ENCODE measurements around the gene QRSL1. TPM values are rescaled to one million over a fixed set of nuclear protein-coding genes. Genes with fewer than 3 reads are reported as not detected.

QRSL1 gene
- total and polyA plus RNA-seq, 9 of the 15 experiments (the other 6 are each of a cell fraction or from before 2014, with no cell fraction given): 14.6 to 31.5 (median 23.0) TPM

DNA sequence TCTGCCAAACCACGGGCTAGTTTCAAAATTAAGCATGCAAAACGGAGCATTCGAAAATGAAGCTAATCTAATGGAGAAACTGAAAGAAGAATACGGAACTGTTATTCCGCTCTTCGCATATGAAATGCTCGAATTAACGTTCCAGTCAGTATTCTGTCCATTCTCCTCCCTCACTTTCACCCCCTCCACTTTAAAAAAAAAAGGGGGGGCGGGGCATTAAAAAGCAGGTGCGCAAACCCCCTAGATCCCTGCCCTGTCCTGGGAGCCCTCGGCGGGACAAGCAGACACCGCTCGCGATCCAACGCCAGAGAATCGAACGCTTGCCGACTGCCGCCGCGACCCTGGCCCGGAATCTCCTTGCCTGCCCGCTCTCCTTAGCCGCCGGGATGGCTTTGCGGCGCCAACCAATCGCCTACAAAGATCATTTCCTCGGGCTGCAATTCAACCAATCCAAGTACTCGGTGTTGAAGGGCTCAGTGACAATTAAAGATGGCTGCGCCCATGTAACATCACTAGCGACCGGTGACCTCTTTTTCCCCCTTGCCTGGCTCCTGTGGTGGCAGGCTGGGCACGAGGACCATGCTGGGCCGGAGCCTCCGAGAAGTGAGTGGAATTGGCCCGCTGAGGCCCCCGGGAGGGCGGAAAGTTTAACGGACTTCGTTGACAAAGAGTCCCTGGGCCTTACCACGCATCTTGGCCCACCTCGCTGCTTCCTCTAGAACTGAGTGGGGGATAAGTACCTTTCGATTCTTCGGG, at the start of gene QRSL1, which contains the start of gene RTN4IP1 (continued):
- TF ChIP-seq, protein P1, sequence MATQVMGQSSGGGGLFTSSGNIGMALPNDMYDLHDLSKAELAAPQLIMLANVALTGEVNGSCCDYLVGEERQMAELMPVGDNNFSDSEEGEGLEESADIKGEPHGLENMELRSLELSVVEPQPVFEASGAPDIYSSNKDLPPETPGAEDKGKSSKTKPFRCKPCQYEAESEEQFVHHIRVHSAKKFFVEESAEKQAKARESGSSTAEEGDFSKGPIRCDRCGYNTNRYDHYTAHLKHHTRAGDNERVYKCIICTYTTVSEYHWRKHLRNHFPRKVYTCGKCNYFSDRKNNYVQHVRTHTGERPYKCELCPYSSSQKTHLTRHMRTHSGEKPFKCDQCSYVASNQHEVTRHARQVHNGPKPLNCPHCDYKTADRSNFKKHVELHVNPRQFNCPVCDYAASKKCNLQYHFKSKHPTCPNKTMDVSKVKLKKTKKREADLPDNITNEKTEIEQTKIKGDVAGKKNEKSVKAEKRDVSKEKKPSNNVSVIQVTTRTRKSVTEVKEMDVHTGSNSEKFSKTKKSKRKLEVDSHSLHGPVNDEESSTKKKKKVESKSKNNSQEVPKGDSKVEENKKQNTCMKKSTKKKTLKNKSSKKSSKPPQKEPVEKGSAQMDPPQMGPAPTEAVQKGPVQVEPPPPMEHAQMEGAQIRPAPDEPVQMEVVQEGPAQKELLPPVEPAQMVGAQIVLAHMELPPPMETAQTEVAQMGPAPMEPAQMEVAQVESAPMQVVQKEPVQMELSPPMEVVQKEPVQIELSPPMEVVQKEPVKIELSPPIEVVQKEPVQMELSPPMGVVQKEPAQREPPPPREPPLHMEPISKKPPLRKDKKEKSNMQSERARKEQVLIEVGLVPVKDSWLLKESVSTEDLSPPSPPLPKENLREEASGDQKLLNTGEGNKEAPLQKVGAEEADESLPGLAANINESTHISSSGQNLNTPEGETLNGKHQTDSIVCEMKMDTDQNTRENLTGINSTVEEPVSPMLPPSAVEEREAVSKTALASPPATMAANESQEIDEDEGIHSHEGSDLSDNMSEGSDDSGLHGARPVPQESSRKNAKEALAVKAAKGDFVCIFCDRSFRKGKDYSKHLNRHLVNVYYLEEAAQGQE (IDR thresholded peaks at IDR 0.05; ENCODE audit: borderline replicate concordance): no peak
- TF ChIP-seq, protein P1 (CRISPR knock-in tag; IDR thresholded peaks at IDR 0.05; ENCODE audit: low read depth): no peak
- no peak for TF ChIP-seq JUNB (CRISPR knock-in tag; conservative IDR thresholded peaks at IDR 0.05)
- no peak for TF ChIP-seq ZNF3 (CRISPR knock-in tag; IDR thresholded peaks at IDR 0.05)
- no peak for TF ChIP-seq ELF2 (CRISPR knock-in tag; IDR thresholded peaks at IDR 0.05)
- TF ChIP-seq, protein P2, sequence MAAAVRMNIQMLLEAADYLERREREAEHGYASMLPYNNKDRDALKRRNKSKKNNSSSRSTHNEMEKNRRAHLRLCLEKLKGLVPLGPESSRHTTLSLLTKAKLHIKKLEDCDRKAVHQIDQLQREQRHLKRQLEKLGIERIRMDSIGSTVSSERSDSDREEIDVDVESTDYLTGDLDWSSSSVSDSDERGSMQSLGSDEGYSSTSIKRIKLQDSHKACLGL (CRISPR knock-in tag; IDR thresholded peaks at IDR 0.05; ENCODE audit: borderline replicate concordance, poor library complexity, severe bottlenecking): peak; percentile 56
- no peak for TF ChIP-seq RERE (CRISPR knock-in tag; IDR thresholded peaks at IDR 0.05; ENCODE audit: borderline replicate concordance)
- TF ChIP-seq XRCC3 (IDR thresholded peaks at IDR 0.05): no peak
- TF ChIP-seq CEBPB (tag; IDR thresholded peaks at IDR 0.05): no peak
- peak; percentile 95 for TF ChIP-seq SIN3B (IDR thresholded peaks at IDR 0.05; ENCODE audit: low read depth)
- TF ChIP-seq PTRF (tag; IDR thresholded peaks at IDR 0.05): no peak
- no peak for TF ChIP-seq KLF1 (tag; IDR thresholded peaks at IDR 0.05)

Data from K562 (cell line).